Endodermal cell (in vitro differentiated cells): ENCODE measurements around the gene BMP5. TPM values are rescaled to one million over a fixed set of nuclear protein-coding genes. Genes with fewer than 3 reads are reported as not detected.

ENCODE experiments used
- DNase-seq: peaks from one replicate; pipeline ENCODE4 v3.0.0-alpha.2; 2017
- H3K27ac ChIP-seq: 2 replicates; pipeline ENCODE4 v1.5.1; 2013; ENCODE audit warnings: mild to moderate bottlenecking, low read depth, low read length, moderate library complexity
- H3K27me3 ChIP-seq: 2 replicates; pipeline ENCODE4 v1.6.1; 2013; ENCODE audit warnings: mild to moderate bottlenecking, low read length, moderate library complexity; ENCODE audit not compliant: insufficient read depth, control insufficient read depth, poor library complexity, severe bottlenecking
- H3K36me3 ChIP-seq: 2 replicates; pipeline ENCODE4 v1.7.0; 2013; ENCODE audit warnings: mild to moderate bottlenecking, low read length, moderate library complexity; ENCODE audit not compliant: control insufficient read depth, insufficient read depth
- H3K4me1 ChIP-seq: one replicate; pipeline ENCODE4 v1.7.0; 2013; ENCODE audit warnings: low read length; ENCODE audit not compliant: control insufficient read depth, insufficient read depth
- H3K4me3 ChIP-seq: 2 replicates; pipeline ENCODE4 v1.5.1; 2013; ENCODE audit warnings: mild to moderate bottlenecking, low read length, moderate library complexity
- H3K9ac ChIP-seq: 2 replicates; pipeline ENCODE4 v1.6.1; 2013; ENCODE audit warnings: mild to moderate bottlenecking, low read length, moderate library complexity; ENCODE audit not compliant: poor library complexity, severe bottlenecking; ENCODE audit errors: extremely low read depth
- H3K9me3 ChIP-seq: 2 replicates; pipeline ENCODE4 v1.6.1; 2013; ENCODE audit warnings: mild to moderate bottlenecking, low read length, moderate library complexity; ENCODE audit not compliant: control insufficient read depth
- H3K27ac Mint-ChIP-seq: 2 replicates; pipeline ENCODE4 v1.8.0; 2020; ENCODE audit warnings: mixed read lengths
- H3K27me3 Mint-ChIP-seq: 2 replicates; pipeline ENCODE4 v1.8.0; 2021; ENCODE audit warnings: mild to moderate bottlenecking, mixed read lengths; ENCODE audit not compliant: insufficient read depth
- H3K36me3 Mint-ChIP-seq: 2 replicates; pipeline ENCODE4 v1.8.0; 2020; ENCODE audit warnings: low read depth, mixed read lengths
- H3K4me1 Mint-ChIP-seq: 2 replicates; pipeline ENCODE4 v1.8.0; 2020; ENCODE audit warnings: mixed read lengths
- H3K4me3 Mint-ChIP-seq: 2 replicates; pipeline ENCODE4 v1.8.0; 2020; ENCODE audit warnings: mild to moderate bottlenecking, moderate library complexity, mixed read lengths
- H3K9me3 Mint-ChIP-seq: 2 replicates; pipeline ENCODE4 v1.8.0; 2020; ENCODE audit warnings: mild to moderate bottlenecking, mixed read lengths
- CTCF ChIP-seq: fragments of 200-600 bp; sonication (generic); conservative IDR thresholded peaks from 2 replicates; pipeline ENCODE4 v1.5.0; 2021; ENCODE audit warnings: antibody characterized with exemption, mild to moderate bottlenecking
- WGBS, 2 experiments: methylation state at CpG; one replicate each; pipeline versions ENCODE4 v1.1.5 to v1.1.7; 2013; ENCODE audit warnings: missing lambda C conversion rate in 2 of 2, mixed read lengths in 1 of 2; ENCODE audit not compliant: insufficient coverage in 1 of 2, insufficient read length in 1 of 2; 5-methylcytosine and 5-hydroxymethylcytosine counted together
- total RNA-seq, 2 donors: library from RNA; stranded (reverse); fragmentation: NEBNext Ultra II Directional in 1 of 2; extraction: Animal tissue kit (Norgen Biotek cat#: 25700) in 1 of 2; gene quantifications; 2 replicates in 1 of 2; 3 replicates in 1 of 2; pipeline ENCODE4 v1.2.1, GENCODE V29; 2021

BMP5 gene
- total RNA-seq, 2 donors from 2014 or later = 0.73 to 0.84 TPM

DNA sequence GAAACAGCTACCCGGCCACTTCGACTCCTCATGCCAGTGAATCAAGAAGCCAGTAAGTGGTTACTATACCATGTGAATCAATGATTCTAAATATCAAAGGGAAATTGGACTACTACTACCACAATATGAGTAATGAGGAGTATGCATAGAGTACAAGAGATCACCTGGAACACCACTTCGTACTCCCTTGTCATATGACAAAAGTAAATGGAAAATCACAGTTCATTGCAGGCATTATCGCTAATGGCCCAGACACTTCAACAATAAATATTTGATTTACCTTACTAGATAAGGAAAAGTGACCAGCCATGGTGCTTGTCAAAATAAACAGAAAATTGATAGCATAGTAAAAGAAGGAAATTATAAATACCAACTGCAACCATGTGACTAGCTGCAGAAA lies 73.1 kb downstream of the BMP5 start:
- Mint-ChIP-seq H3K27ac (no peak overlapping the region), H3K36me3 (no peaks in the 10 kb centered on the region), H3K9me3 (peaks cover 11% of the 10 kb centered on the region), H3K4me1 (no peaks in the 10 kb centered on the region), H3K4me3 (no peak overlapping the region), H3K27me3 (no peaks in the 10 kb centered on the region)
- WGBS, 2 experiments = 97% methylated on average over 4 of the region's 4 CpGs; no CpG with 5 or more reads in 1 of the 2 experiments
- Histone ChIP-seq H3K4me3 (no peak overlapping the region), H3K9me3 (no peaks in the 10 kb centered on the region), H3K27me3 (no peaks in the 10 kb centered on the region), H3K36me3 (no peaks in the 10 kb centered on the region), H3K9ac (no peak overlapping the region), H3K4me1 (no peaks in the 10 kb centered on the region), H3K27ac (no peak overlapping the region)
- no peak for DNase-seq
- TF ChIP-seq CTCF = no peak

- DNase-seq = no peak
- Mint-ChIP-seq H3K4me3 (no peak overlapping the region), H3K9me3 (no peaks in the 10 kb centered on the region), H3K36me3 (no peaks in the 10 kb centered on the region), H3K4me1 (no peaks in the 10 kb centered on the region), H3K27me3 (no peaks in the 10 kb centered on the region), H3K27ac (no peak overlapping the region)
- no peak for TF ChIP-seq CTCF
- Histone ChIP-seq H3K4me1 (no peaks in the 10 kb centered on the region), H3K27me3 (no peaks in the 10 kb centered on the region), H3K36me3 (no peaks in the 10 kb centered on the region), H3K9ac (no peak overlapping the region), H3K27ac (no peak overlapping the region), H3K4me3 (no peak overlapping the region), H3K9me3 (no peaks in the 10 kb centered on the region)
Measured at GRCh38 chr6:55798571-55798970, 76.8 kb downstream of the BMP5 start.

DNA sequence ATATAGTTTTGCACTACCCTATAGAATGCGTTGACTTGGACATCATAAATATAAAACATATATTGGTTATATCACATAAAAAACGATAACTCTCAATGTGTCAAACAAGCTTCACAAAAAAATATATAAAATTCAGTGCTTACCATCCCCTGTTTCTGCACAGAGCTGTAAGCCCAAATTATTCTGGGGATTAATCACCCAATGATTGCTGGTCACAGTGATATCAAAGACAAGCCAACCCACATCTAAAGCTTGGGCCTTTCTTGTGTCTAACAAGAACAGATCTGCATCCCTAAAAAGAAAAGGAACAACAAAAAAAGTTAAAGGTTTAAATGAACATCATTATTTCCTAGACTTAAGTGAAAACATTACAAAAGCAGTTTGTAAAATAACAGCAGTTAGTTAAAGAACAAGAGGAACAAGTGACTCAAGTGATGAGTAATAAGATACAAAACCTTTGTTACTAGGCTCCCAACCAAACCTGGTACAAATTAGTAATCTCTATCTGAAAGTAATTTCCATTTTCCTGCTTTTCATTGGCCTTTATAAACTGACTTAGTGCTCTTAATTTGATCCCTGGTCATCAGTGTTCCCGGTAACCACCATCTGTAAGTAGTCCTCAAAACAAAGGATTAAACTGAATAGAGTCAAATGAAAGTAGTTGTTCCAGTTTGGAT lies 81.1 kb downstream of the BMP5 start:
- Histone ChIP-seq H3K27ac (no peak overlapping the region), H3K9ac (no peak overlapping the region), H3K36me3 (no peaks in the 10 kb centered on the region), H3K4me1 (no peaks in the 10 kb centered on the region), H3K9me3 (no peaks in the 10 kb centered on the region), H3K27me3 (no peaks in the 10 kb centered on the region), H3K4me3 (no peak overlapping the region)
- Mint-ChIP-seq H3K4me1 (no peaks in the 10 kb centered on the region), H3K4me3 (no peak overlapping the region), H3K27me3 (no peaks in the 10 kb centered on the region), H3K27ac (no peak overlapping the region), H3K36me3 (no peaks in the 10 kb centered on the region), H3K9me3 (no peaks in the 10 kb centered on the region)
- no peak for TF ChIP-seq CTCF
- 95 to 100% methylated on average over 1 to 2 of the region's 3 CpGs for WGBS, 2 experiments
- no peak for DNase-seq
